DOHH2 (cell line): ENCODE results near the gene S100A16.

Experiments used
- EZH2phosphoT487 ChIP-seq: fragments of 200-600 bp; sonication (generic); IDR thresholded peaks from 2 replicates; pipeline ENCODE4 v1.6.1; 2017; ENCODE audit warnings: borderline replicate concordance, mild to moderate bottlenecking, antibody characterized with exemption, low read length, moderate library complexity, mixed read lengths
- TF ChIP-seq, protein P1 (sequence below): fragments of 200-600 bp; sonication (generic); IDR thresholded peaks from one replicate; pipeline ENCODE4 v1.5.1; 2014; ENCODE audit warnings: antibody characterized with exemption, mild to moderate bottlenecking, low read depth, low read length; ENCODE audit not compliant: poor library complexity, severe bottlenecking

DNA sequence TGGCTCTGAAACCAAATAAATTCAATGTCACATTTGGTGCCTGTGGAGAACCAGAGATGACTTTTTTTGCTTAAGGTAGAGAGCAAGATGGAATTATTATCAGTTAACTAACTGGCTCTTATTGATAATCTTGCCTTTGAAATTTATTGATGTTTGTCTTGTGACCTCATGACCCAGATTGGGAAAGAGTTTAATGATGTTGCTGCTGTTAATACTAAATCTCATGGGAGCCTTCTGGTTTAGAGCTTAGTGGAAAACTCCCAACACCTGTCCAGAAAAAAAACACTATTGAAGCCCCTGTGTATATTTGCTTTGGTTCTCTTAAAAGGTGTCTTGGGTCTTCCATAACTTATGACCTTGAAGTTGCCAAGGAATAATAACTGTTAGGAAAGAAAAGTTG lies 30.9 kb upstream of the S100A16 start:
- TF ChIP-seq, protein P1, sequence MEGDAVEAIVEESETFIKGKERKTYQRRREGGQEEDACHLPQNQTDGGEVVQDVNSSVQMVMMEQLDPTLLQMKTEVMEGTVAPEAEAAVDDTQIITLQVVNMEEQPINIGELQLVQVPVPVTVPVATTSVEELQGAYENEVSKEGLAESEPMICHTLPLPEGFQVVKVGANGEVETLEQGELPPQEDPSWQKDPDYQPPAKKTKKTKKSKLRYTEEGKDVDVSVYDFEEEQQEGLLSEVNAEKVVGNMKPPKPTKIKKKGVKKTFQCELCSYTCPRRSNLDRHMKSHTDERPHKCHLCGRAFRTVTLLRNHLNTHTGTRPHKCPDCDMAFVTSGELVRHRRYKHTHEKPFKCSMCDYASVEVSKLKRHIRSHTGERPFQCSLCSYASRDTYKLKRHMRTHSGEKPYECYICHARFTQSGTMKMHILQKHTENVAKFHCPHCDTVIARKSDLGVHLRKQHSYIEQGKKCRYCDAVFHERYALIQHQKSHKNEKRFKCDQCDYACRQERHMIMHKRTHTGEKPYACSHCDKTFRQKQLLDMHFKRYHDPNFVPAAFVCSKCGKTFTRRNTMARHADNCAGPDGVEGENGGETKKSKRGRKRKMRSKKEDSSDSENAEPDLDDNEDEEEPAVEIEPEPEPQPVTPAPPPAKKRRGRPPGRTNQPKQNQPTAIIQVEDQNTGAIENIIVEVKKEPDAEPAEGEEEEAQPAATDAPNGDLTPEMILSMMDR: no peak
- no peak for TF ChIP-seq EZH2phosphoT487
